Measurements from ENCODE around the gene GSTM4.
"Not testable (repeated sequence)": the region's sequence is repeated elsewhere in the genome, so short reads cannot be mapped to it uniquely, and the experiment has no call there.

GSTM4 gene

GRCh38 chr1:109637446-109637845 lies 18.5 kb upstream of the GSTM4 start:
- no peak for DNase-seq (ENCODE audit: low read depth)

GRCh38 chr1:109639063-109639840 lies 16.6 kb upstream of the GSTM4 start:
- no peak for DNase-seq (ENCODE audit: low read depth)

GRCh38 chr1:109639841-109640184 lies 16.1 kb upstream of the GSTM4 start:
- no peak for DNase-seq (ENCODE audit: low read depth)

GRCh38 chr1:109640285-109640865 lies 15.5 kb upstream of the GSTM4 start:
- peak; percentile 81 for DNase-seq (ENCODE audit: low read depth)

- DNase-seq (ENCODE audit: low read depth) = no peak
Measured at GRCh38 chr1:109641078-109641740, 14.7 kb upstream of the GSTM4 start.

GRCh38 chr1:109641861-109642260 lies 14.0 kb upstream of the GSTM4 start:
- DNase-seq (ENCODE audit: low read depth) = no peak

GRCh38 chr1:109642626-109643025 lies 13.3 kb upstream of the GSTM4 start:
- DNase-seq (ENCODE audit: low read depth) = no peak

- DNase-seq (ENCODE audit: low read depth) = peak; percentile 75
Measured at GRCh38 chr1:109643385-109644230, 12.3 kb upstream of the GSTM4 start.

- no peak for DNase-seq (ENCODE audit: low read depth)
Measured at GRCh38 chr1:109644670-109645069, 11.2 kb upstream of the GSTM4 start.

GRCh38 chr1:109649491-109649914 lies 6.4 kb upstream of the GSTM4 start:
- DNase-seq (ENCODE audit: low read depth) = no peak

GRCh38 chr1:109650609-109651008 lies 5.3 kb upstream of the GSTM4 start:
- DNase-seq (ENCODE audit: low read depth) = no peak

GRCh38 chr1:109652402-109652801 lies 3.5 kb upstream of the GSTM4 start:
- no peak for DNase-seq (ENCODE audit: low read depth)

- DNase-seq (ENCODE audit: low read depth) = no peak
Measured at GRCh38 chr1:109653306-109653705, 2.6 kb upstream of the GSTM4 start.

- DNase-seq (ENCODE audit: low read depth) = no peak
Measured at GRCh38 chr1:109654519-109654918, 1.4 kb upstream of the GSTM4 start.

GRCh38 chr1:109657395-109657794 lies 1.5 kb downstream of the GSTM4 start:
- no peak for DNase-seq (ENCODE audit: low read depth)

- no peak for DNase-seq (ENCODE audit: low read depth)
Measured at GRCh38 chr1:109657970-109658369, 2.1 kb downstream of the GSTM4 start.

- DNase-seq (ENCODE audit: low read depth) = no peak
Measured at GRCh38 chr1:109658533-109659042, 2.7 kb downstream of the GSTM4 start.

- DNase-seq (ENCODE audit: low read depth) = no peak
Measured at GRCh38 chr1:109659145-109659544, 3.2 kb downstream of the GSTM4 start.

- DNase-seq (ENCODE audit: low read depth) = no peak
Measured at GRCh38 chr1:109659997-109660690, 4.2 kb downstream of the GSTM4 start.

GRCh38 chr1:109660691-109661026 lies 4.8 kb downstream of the GSTM4 start:
- DNase-seq (ENCODE audit: low read depth) = not testable (repeated sequence)

GRCh38 chr1:109661391-109661790 lies 5.5 kb downstream of the GSTM4 start:
- DNase-seq (ENCODE audit: low read depth) = no peak

GRCh38 chr1:109664671-109665070 lies 8.8 kb downstream of the GSTM4 start:
- no peak for DNase-seq (ENCODE audit: low read depth)

Measured in T follicular helper cell (primary cell).